Stimulated activated naive CD8-positive, alpha-beta T cell treated with anti-CD3 and anti-CD28 coated beads, Interleukin-15, Interleukin-2, amounts not matched to agents 100 ng/mL and 50 ng/mL, for 24 hours (primary cell): Measurements from ENCODE around the gene CENPC.
"Not testable (repeated sequence)": the region's sequence is repeated elsewhere in the genome, so short reads cannot be mapped to it uniquely, and the experiment has no call there.

Experiments
- H3K27ac Mint-ChIP-seq: one replicate; pipeline ENCODE4 v1.8.0; 2021; ENCODE audit warnings: mild to moderate bottlenecking, mixed read lengths
- H3K27me3 Mint-ChIP-seq: one replicate; pipeline ENCODE4 v1.8.0; 2021; ENCODE audit warnings: mixed read lengths
- H3K36me3 Mint-ChIP-seq: one replicate; pipeline ENCODE4 v1.8.0; 2021; ENCODE audit warnings: low read depth, mixed read lengths
- H3K4me1 Mint-ChIP-seq: one replicate; pipeline ENCODE4 v1.8.0; 2021; ENCODE audit warnings: low read depth, mixed read lengths
- H3K4me3 Mint-ChIP-seq: one replicate; pipeline ENCODE4 v1.8.0; 2021; ENCODE audit warnings: mild to moderate bottlenecking, mixed read lengths
- H3K9me3 Mint-ChIP-seq: one replicate; pipeline ENCODE4 v1.8.0; 2021; ENCODE audit warnings: mixed read lengths

The CENPC gene

DNA sequence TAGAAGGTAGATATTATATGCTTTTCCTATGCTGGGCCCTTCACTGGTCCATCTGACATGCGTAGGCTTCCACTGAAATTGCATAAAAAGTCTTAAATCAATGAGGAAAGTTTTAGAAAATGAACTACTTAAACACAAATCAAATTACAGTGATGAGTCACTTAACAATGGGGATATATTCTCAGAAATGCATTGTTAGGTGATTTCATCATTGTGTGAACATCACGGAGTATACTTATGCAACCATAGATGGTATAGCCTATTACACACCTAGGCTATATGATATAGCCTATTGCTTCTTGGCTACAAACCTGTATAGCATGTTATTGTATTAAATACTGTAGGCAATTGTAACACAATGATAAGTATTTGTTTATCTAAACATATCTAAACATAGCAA is 23.5 kb upstream of the CENPC start:
- Mint-ChIP-seq H3K36me3 (peaks cover 4% of the 10 kb centered on the region), H3K4me3 (no peak overlapping the region), H3K27me3 (no peaks in the 10 kb centered on the region), H3K9me3 (no peaks in the 10 kb centered on the region), H3K4me1 (peaks cover 39% of the 10 kb centered on the region), H3K27ac (no peak overlapping the region)

DNA sequence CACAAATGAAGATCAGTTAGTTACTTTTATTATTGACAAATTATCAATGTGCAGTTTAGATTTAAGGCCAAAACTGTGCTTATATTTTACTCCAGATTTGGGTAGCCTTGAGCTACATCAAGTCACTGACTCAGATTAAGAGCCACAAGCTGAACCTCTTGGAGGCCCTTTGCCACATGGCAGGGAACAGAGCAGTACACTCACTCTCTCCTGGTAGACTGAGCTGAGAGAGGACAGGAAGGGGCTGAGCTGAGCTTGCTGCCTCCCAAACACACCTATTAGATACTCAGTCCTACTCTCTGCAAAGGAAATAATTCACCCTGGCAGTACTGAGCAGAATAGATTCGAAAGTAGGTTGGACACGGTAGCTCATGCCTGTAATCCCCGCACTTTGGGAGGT is 21.0 kb upstream of the CENPC start:
- no peak overlapping the region for H3K4me3 Mint-ChIP-seq
- peaks cover 23% of the 10 kb centered on the region for H3K4me1 Mint-ChIP-seq
- no peak overlapping the region for H3K27ac Mint-ChIP-seq
- no peaks in the 10 kb centered on the region for H3K27me3 Mint-ChIP-seq
- H3K9me3 Mint-ChIP-seq = no peaks in the 10 kb centered on the region
- H3K36me3 Mint-ChIP-seq = peaks cover 3% of the 10 kb centered on the region

DNA sequence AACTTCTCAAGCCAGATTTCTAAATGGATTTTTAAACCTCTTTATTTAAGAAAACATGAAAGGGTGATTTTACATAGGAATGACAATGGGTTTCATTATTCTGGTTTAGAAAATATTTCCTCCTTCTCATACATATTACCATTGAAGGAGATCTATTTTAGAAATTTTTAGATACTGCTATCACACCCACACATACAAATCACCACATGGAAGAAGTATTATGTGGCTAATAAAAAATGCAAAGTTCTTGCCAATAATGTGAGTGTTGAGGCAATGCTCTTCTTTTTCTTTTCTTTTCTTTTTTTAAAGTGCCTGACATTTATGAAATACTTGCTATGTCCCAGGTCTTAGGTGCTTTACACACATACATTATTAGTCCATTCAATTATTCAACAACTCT is 20.0 kb upstream of the CENPC start:
- no peaks in the 10 kb centered on the region for H3K27me3 Mint-ChIP-seq
- peaks cover 3% of the 10 kb centered on the region for H3K36me3 Mint-ChIP-seq
- peaks cover 24% of the 10 kb centered on the region for H3K4me1 Mint-ChIP-seq
- H3K4me3 Mint-ChIP-seq = no peak overlapping the region
- H3K27ac Mint-ChIP-seq = no peak overlapping the region
- no peaks in the 10 kb centered on the region for H3K9me3 Mint-ChIP-seq

DNA sequence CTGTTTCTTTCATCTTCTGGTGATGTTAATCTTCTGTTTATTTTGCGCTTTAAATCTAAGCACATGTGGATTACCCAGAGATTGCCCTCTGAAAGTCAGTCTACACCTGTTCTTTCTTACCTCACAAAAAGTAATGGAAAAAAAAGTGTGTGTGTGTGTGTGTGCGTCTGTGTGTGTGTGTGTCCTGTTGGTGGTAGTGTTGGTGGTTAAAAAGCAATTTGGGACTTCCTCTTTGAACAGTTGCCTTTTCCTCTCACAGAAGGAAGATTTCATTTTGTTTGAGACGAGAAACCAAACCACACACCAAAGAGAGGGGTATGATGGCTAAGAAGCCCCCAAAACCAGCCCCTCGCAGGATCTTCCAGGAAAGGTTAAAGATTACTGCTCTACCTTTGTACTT is 13.2 kb upstream of the CENPC start, which contains the start of gene STAP1:
Gene STAP1, plus strand, starts transcription at position 235 of the 400 bp plus-strand sequence. Its CDS starts 83 bp downstream, at position 318.
- Mint-ChIP-seq H3K4me1 (peaks cover 29% of the 10 kb centered on the region), H3K27me3 (no peaks in the 10 kb centered on the region), H3K9me3 (no peaks in the 10 kb centered on the region), H3K36me3 (peaks cover 3% of the 10 kb centered on the region), H3K27ac (peak within 1 kb of the TSS; percentile 88), H3K4me3 (peak within 1 kb of the TSS; percentile 79)

DNA sequence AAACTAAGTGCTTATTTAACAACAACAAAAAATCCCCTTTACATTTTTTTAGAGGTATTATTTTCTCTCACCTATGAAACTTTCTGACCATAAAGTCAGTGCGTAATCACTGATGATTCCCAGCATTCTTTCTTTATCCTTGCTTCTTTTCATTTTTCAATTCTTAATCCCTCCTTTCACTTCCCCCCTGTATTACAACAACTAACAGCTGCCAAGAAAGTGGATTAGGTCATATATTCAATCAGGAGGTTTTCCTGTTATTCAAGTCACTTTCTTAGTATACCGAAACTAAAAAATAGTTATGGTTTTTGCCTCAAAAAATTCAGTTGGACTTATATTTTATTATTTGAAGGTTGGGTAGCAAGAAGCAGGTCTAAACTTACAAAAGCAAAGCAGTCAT is 11.1 kb upstream of the CENPC start:
- Mint-ChIP-seq H3K4me3 (no peak overlapping the region), H3K36me3 (no peaks in the 10 kb centered on the region), H3K27ac (no peak overlapping the region), H3K27me3 (no peaks in the 10 kb centered on the region), H3K4me1 (peaks cover 38% of the 10 kb centered on the region), H3K9me3 (no peaks in the 10 kb centered on the region)

DNA sequence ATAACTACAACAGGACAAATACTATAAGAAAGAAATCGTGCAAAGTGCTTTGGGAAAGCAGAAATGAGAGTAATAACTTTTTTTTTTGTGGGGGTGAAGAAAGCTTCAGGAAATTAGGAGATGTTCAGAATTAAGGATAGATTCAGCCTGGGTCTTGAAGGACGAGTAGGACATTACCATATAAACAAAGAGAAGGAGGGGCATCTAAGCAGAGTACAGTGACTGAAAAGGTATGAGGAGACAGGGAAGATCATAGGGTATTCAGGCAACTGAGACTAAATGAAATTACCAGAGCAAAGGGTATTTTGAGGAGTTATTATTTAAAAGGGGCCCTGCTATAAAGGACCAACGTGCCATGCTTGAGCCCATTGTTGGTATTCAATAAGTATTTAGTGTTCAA is 10.1 kb upstream of the CENPC start:
- Mint-ChIP-seq H3K36me3 (no peaks in the 10 kb centered on the region), H3K4me1 (peaks cover 38% of the 10 kb centered on the region), H3K27ac (no peak overlapping the region), H3K27me3 (no peaks in the 10 kb centered on the region), H3K9me3 (no peaks in the 10 kb centered on the region), H3K4me3 (no peak overlapping the region)

DNA sequence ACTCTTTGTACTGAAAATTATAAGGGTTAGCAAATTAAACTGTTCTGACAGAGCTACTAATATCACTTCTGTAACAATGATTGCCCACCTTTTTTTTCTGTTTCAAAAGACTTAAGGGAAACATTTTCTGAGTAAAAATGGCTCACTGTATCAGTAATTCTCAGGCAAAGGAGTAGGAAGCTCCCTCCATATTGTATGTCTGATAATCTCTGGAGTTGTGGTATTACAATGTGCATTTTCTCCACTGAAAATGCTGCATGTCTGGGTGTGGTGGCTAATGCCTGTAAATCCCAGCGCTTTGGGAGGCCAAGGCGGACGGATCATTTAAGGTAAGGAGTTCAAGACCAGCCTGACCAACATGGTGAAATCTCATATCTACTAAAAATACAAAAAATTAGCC is 8.8 kb upstream of the CENPC start:
- no peaks in the 10 kb centered on the region for H3K9me3 Mint-ChIP-seq
- H3K27me3 Mint-ChIP-seq = no peaks in the 10 kb centered on the region
- H3K27ac Mint-ChIP-seq = no peak overlapping the region
- H3K4me1 Mint-ChIP-seq = peaks cover 35% of the 10 kb centered on the region
- H3K4me3 Mint-ChIP-seq = no peak overlapping the region
- H3K36me3 Mint-ChIP-seq = no peaks in the 10 kb centered on the region

DNA sequence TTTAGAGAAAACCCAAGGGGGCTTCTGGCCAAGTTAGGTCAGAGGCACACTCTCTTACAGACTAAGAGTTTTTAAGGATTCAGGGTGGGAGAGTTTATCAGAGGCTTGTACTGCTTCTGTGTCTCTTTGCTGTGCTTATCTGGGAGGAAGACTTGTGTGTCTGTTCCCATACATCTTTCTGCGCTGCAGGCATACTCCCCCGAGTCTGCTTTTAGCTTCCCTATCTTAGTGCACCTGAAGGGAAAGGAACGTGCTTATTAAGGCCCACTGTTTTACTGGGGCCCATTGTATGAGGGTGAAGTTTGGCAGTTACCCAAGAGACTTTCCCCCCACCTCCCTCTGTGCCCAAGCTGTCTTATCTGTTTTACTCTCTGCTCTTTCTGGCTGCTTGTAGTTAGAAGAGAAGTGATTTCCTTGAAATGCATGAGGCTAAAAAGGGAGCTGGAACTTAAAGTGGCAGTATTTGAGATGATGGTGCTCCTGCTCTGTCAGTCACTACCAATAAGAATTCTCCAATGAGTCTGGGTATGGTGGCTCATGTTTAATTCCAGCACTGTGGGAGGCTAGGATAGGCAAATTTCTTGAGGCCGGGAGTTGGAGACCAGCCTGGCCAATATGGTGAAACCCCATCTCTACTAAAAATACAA is 7.0 kb upstream of the CENPC start:
- not testable (repeated sequence) for H3K27me3 Mint-ChIP-seq, H3K36me3 Mint-ChIP-seq, H3K27ac Mint-ChIP-seq, H3K9me3 Mint-ChIP-seq, H3K4me3 Mint-ChIP-seq
- peaks cover 26% of the 10 kb centered on the region for H3K4me1 Mint-ChIP-seq

DNA sequence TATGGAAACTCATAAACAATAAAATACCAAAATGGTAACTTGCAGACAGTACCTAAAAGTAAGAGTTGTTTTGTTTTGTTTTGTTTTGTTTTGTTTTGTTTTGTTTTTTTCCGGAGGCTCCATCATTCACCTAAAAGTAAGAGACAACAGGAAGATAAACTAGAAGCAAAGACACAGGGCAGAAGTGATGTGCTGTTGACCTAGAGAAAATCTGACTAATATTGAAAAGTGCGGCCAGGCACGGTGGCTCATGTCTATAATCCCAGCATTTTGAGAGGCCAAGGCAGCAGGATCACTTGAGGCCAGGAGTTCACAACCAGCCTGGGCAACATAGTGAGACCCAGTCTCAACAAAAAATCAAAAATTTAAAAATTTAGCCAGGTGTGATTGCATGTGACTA is 5.6 kb upstream of the CENPC start:
- no peaks in the 10 kb centered on the region for H3K27me3 Mint-ChIP-seq
- H3K9me3 Mint-ChIP-seq = no peaks in the 10 kb centered on the region
- no peak overlapping the region for H3K27ac Mint-ChIP-seq
- no peaks in the 10 kb centered on the region for H3K36me3 Mint-ChIP-seq
- peaks cover 20% of the 10 kb centered on the region for H3K4me1 Mint-ChIP-seq
- no peak overlapping the region for H3K4me3 Mint-ChIP-seq

DNA sequence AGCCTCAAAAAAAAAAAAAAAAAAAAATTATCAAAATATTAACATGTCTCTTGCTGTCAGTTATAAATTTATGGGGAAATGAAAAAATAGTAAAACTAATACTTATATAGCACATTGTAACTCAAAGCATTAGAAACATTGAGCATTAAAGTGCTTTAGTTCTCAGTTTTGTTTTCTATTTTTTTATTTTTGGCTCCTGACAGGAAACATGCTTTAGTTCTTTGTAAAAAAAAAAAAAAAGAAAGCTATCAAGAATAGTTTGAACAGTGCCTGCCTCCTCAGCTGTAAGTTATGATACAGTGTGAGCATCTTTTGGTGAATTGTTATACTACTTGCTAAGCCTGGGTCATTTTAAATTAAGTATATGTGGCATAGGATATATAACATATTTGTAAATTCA is 5.1 kb upstream of the CENPC start:
- H3K4me1 Mint-ChIP-seq = peaks cover 20% of the 10 kb centered on the region
- H3K4me3 Mint-ChIP-seq = no peak overlapping the region
- no peaks in the 10 kb centered on the region for H3K27me3 Mint-ChIP-seq
- H3K9me3 Mint-ChIP-seq = no peaks in the 10 kb centered on the region
- H3K27ac Mint-ChIP-seq = no peak overlapping the region
- no peaks in the 10 kb centered on the region for H3K36me3 Mint-ChIP-seq

DNA sequence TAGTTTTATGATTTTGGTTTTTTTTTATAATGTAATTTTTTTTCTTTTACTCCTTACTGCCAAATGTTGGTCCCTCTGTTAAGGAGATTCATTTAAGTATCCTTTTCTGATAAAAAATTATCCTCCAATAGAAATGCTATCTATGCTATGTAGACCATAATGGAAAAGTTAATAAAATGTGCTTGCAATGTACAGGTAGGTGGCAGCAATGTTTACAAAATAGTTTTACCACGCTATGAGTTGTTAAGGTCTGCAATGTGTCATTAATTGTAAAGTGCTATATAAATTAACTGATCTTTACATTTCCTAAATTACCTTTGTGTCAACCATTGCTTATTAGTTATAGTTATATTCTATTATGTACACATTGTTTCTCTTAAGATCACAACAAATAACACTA is 3.8 kb upstream of the CENPC start:
- Mint-ChIP-seq H3K4me1 (peaks cover 20% of the 10 kb centered on the region), H3K36me3 (no peaks in the 10 kb centered on the region), H3K27ac (no peak overlapping the region), H3K27me3 (no peaks in the 10 kb centered on the region), H3K4me3 (no peak overlapping the region), H3K9me3 (no peaks in the 10 kb centered on the region)

DNA sequence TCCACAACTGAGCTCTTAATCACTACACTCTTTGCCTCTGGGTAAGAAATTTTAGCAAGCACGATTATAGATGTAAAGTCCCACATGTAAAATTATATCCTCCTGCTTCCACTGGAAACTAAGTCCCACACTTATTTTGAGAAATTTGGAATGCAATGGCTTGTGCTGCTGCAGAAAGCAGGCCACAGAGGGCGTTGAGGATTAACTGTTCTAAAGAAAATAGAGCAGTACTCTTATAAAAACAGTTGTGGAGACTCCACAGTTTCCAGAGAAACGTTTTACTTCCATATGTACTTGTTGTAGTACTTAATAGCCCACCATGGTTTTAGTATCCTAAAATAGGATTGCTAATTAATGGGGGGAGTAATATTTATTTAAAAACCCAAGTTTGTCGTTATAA is 1.7 kb upstream of the CENPC start:
- Mint-ChIP-seq H3K27me3 (no peaks in the 10 kb centered on the region), H3K4me1 (peaks cover 34% of the 10 kb centered on the region), H3K9me3 (no peaks in the 10 kb centered on the region), H3K36me3 (peaks cover 20% of the 10 kb centered on the region), H3K4me3 (no peak overlapping the region), H3K27ac (no peak overlapping the region)

DNA sequence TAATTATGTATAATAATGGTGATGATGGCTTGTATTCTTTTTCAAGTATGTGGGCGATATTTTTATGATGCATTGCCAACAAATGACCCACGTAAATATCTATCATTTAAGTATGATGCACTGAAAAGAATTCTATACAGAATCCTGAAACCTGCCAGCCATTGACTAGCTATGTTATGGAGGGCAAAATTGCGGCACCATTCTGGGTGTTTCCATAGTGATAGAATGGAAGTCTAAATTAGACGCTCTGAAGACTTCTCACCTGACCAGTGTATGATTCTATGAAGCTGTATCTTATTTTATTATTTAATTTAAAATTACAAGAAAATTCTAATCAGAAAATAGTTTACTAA is 677 bp upstream of the CENPC start:
- no peak overlapping the region for H3K27ac Mint-ChIP-seq
- H3K4me3 Mint-ChIP-seq = peak overlapping the region; percentile 96
- no peaks in the 10 kb centered on the region for H3K9me3 Mint-ChIP-seq
- H3K4me1 Mint-ChIP-seq = peaks cover 37% of the 10 kb centered on the region
- H3K36me3 Mint-ChIP-seq = peaks cover 29% of the 10 kb centered on the region
- no peaks in the 10 kb centered on the region for H3K27me3 Mint-ChIP-seq

DNA sequence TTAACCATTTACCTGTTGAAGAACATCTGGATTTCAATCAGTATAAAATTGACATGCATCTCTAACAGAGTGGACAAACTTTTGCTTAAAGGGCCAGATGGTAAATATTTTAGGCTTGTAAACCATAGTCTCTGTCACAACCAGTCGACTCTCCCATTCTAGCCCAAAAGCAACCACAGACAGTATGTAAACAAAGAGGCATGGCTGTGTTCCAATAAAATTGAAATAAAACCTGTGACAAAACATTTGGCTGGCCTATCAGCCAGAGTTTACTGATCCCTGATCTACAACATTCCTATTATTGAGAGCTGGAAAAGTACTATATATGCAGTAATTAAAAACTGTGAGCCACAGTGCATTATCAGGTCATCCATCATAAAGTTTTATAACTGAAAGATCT is 3.2 kb downstream of the CENPC start:
- Mint-ChIP-seq H3K36me3 (peaks cover 58% of the 10 kb centered on the region), H3K4me3 (no peak overlapping the region), H3K4me1 (peaks cover 39% of the 10 kb centered on the region), H3K27me3 (no peaks in the 10 kb centered on the region), H3K9me3 (no peaks in the 10 kb centered on the region), H3K27ac (peak overlapping the region; percentile 47)

DNA sequence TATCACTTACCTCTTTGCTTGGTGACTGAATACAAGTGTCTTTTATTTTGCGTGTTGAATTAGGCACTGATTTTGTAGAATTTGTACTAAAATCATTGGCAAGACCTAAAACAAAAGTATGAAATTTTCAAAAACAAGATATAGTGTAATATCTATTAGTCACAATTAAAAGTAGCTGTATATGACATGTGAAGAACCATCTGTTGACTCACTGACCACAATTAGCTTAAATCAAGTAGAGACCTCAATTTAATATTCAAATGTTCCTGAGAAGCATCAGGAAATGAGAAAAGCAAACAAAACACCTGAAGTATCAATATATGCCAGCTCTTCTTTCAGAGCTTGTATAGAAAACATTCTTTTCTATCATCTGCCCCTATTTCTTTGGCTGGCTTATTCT is 5.5 kb downstream of the CENPC start:
- H3K27ac Mint-ChIP-seq = no peak overlapping the region
- H3K36me3 Mint-ChIP-seq = peaks cover 73% of the 10 kb centered on the region
- no peak overlapping the region for H3K4me3 Mint-ChIP-seq
- H3K4me1 Mint-ChIP-seq = peaks cover 41% of the 10 kb centered on the region
- no peaks in the 10 kb centered on the region for H3K9me3 Mint-ChIP-seq
- no peaks in the 10 kb centered on the region for H3K27me3 Mint-ChIP-seq

DNA sequence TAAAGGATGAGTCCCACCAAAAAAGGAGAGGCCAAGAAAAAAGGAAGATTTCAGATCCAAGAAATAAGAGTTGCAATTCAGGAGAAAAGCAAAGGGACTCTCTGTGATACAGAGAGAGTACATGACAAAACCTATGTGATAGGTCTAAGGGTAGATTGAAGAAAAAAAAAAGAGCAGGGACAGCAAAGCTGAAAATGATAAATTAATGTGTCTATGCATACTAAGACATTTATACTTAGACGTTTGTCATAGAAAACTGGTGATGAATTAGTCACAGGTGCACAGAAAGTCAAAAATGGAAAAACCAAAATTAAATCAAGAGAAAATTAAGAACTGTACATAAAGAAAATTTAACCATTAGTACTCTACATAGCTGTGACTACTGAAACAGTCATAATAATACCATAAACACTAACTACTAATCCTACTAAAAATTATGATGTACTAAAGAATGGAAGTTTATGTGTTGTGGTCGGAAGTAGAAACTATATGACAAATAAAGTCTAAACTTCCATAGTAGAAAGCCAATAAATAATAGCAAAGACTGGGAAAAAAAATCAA is 9.9 kb downstream of the CENPC start:
- peaks cover 27% of the 10 kb centered on the region for H3K4me1 Mint-ChIP-seq
- no peak overlapping the region for H3K4me3 Mint-ChIP-seq
- peaks cover 82% of the 10 kb centered on the region for H3K36me3 Mint-ChIP-seq
- H3K27me3 Mint-ChIP-seq = no peaks in the 10 kb centered on the region
- H3K27ac Mint-ChIP-seq = peak overlapping the region; percentile 53
- H3K9me3 Mint-ChIP-seq = peaks cover 11% of the 10 kb centered on the region
